DLD1 (cell line): ENCODE data around the gene C5AR2.
"Not testable (repeated sequence)": the region's sequence is repeated elsewhere in the genome, so short reads cannot be mapped to it uniquely, and the experiment has no call there.

Source experiments
- in situ Hi-C: cut with HindIII; loops from 2 replicates; pipeline ENCODE4 v1.10.0; 2017; ENCODE audit warnings: low sequenced_read_pairs

Gene C5AR2

GRCh38 chr19:47331931-47332547, at the start of gene C5AR2:
Gene C5AR2, plus strand, starts transcription at chr19:47332175. Its CDS starts 8,625 bp downstream, at chr19:47340800.
- in situ Hi-C loops = no loop called here

- in situ Hi-C loops = no loop called here
Observed at GRCh38 chr19:47283405-47284059, 48.4 kb upstream of the C5AR2 start.

GRCh38 chr19:47284324-47284899, 47.6 kb upstream of the C5AR2 start:
- in situ Hi-C loops = no loop called here

- in situ Hi-C loops = no loop called here
Observed at GRCh38 chr19:47296036-47296435, 35.9 kb upstream of the C5AR2 start.

- in situ Hi-C loops = not testable (repeated sequence)
Observed at GRCh38 chr19:47300867-47301266, 31.1 kb upstream of the C5AR2 start.

GRCh38 chr19:47302249-47302648, 29.7 kb upstream of the C5AR2 start:
- in situ Hi-C loops = no loop called here

GRCh38 chr19:47303966-47304365, 28.0 kb upstream of the C5AR2 start:
- in situ Hi-C loops = no loop called here

- in situ Hi-C loops = no loop called here
Observed at GRCh38 chr19:47305309-47305751, 26.6 kb upstream of the C5AR2 start.

GRCh38 chr19:47306303-47306702, 25.7 kb upstream of the C5AR2 start:
- in situ Hi-C loops = no loop called here

GRCh38 chr19:47309038-47309437, 22.9 kb upstream of the C5AR2 start:
- in situ Hi-C loops = no loop called here

GRCh38 chr19:47309608-47310007, 22.4 kb upstream of the C5AR2 start, which contains the start of gene C5AR1:
Gene C5AR1, plus strand, starts transcription at chr19:47309861. Its CDS starts 35 bp downstream, at chr19:47309896.
- in situ Hi-C loops = no loop called here

- in situ Hi-C loops = no loop called here
Observed at GRCh38 chr19:47310323-47310722, 21.7 kb upstream of the C5AR2 start.

GRCh38 chr19:47310819-47311218, 21.2 kb upstream of the C5AR2 start:
- in situ Hi-C loops = no loop called here

GRCh38 chr19:47312366-47313006, 19.5 kb upstream of the C5AR2 start:
- in situ Hi-C loops = no loop called here

- in situ Hi-C loops = no loop called here
Observed at GRCh38 chr19:47313754-47314295, 18.1 kb upstream of the C5AR2 start.

- in situ Hi-C loops = no loop called here
Observed at GRCh38 chr19:47315125-47315821, 16.7 kb upstream of the C5AR2 start.

- in situ Hi-C loops = no loop called here
Observed at GRCh38 chr19:47316513-47316912, 15.5 kb upstream of the C5AR2 start.

- in situ Hi-C loops = no loop called here
Observed at GRCh38 chr19:47319923-47320871, 11.8 kb upstream of the C5AR2 start.

GRCh38 chr19:47321630-47322029, 10.3 kb upstream of the C5AR2 start:
- in situ Hi-C loops = no loop called here

- in situ Hi-C loops = no loop called here
Observed at GRCh38 chr19:47322058-47322457, 9.9 kb upstream of the C5AR2 start.
